Hepatocyte (in vitro differentiated cells): ENCODE measurements around the gene NR6A1. TPM values are rescaled to one million over a fixed set of nuclear protein-coding genes. Genes with fewer than 3 reads are reported as not detected.

ENCODE experiments used
- DNase-seq: peaks from one replicate; pipeline ENCODE4 v3.0.0-alpha.2; 2016; ENCODE audit warnings: low spot score
- H2AFZ ChIP-seq: fragments of 200-600 bp; sonication (generic); 2 replicates; pipeline ENCODE4 v1.6.0; 2016; ENCODE audit warnings: antibody characterized with exemption, mild to moderate bottlenecking
- H3K27ac ChIP-seq: fragments of 200-600 bp; sonication (generic); 2 replicates; pipeline ENCODE4 v1.5.1; 2016; ENCODE audit warnings: mild to moderate bottlenecking
- H3K27me3 ChIP-seq: fragments of 200-600 bp; sonication (generic); 2 replicates; pipeline ENCODE4 v1.6.1; 2016
- H3K36me3 ChIP-seq: fragments of 200-600 bp; sonication (generic); replicated peaks from 2 replicates; pipeline ENCODE4 v1.5.1; 2016; ENCODE audit warnings: low read depth; ENCODE audit not compliant: insufficient read depth
- H3K4me1 ChIP-seq: fragments of 200-600 bp; sonication (generic); 2 replicates; pipeline ENCODE4 v1.5.1; 2016; ENCODE audit warnings: mild to moderate bottlenecking, moderate library complexity; ENCODE audit not compliant: insufficient read depth
- H3K4me2 ChIP-seq: fragments of 200-600 bp; sonication (generic); 2 replicates; pipeline ENCODE4 v1.6.0; 2016
- H3K4me3 ChIP-seq: fragments of 200-600 bp; sonication (generic); 2 replicates; pipeline ENCODE4 v1.5.1; 2016; ENCODE audit warnings: mild to moderate bottlenecking
- H3K79me2 ChIP-seq: fragments of 200-600 bp; sonication (generic); 2 replicates; pipeline ENCODE4 v1.6.0; 2017; ENCODE audit warnings: mild to moderate bottlenecking
- H3K9me2 ChIP-seq: fragments of 200-600 bp; sonication (generic); replicated peaks from 2 replicates; pipeline ENCODE4 v1.6.0; 2017; ENCODE audit warnings: mild to moderate bottlenecking; ENCODE audit not compliant: insufficient read depth
- H3K9me3 ChIP-seq: fragments of 200-600 bp; sonication (generic); 2 replicates; pipeline ENCODE4 v1.5.1; 2016; ENCODE audit warnings: low read depth, mild to moderate bottlenecking
- H4K20me1 ChIP-seq: fragments of 200-600 bp; sonication (generic); 2 replicates; pipeline ENCODE4 v1.6.0; 2016; ENCODE audit warnings: mild to moderate bottlenecking; ENCODE audit not compliant: insufficient read depth, poor library complexity, severe bottlenecking
- CTCF ChIP-seq: fragments of 200-600 bp; sonication (generic); IDR thresholded peaks from 2 replicates; pipeline ENCODE4 v1.5.1; 2016; ENCODE audit warnings: antibody characterized with exemption, mild to moderate bottlenecking; ENCODE audit not compliant: poor library complexity
- EZH2 ChIP-seq: fragments of 200-600 bp; sonication (generic); IDR thresholded peaks from 2 replicates; pipeline ENCODE4 v1.6.1; 2016; ENCODE audit warnings: antibody characterized with exemption, mild to moderate bottlenecking, borderline replicate concordance
- EZH2phosphoT487 ChIP-seq: fragments of 200-600 bp; sonication (generic); IDR thresholded peaks from one replicate; pipeline ENCODE4 v1.6.1; 2018; ENCODE audit warnings: antibody characterized with exemption, mild to moderate bottlenecking, low read depth, moderate library complexity; ENCODE audit not compliant: unreplicated experiment, severe bottlenecking
- WGBS: methylation state at CpG from one replicate; pipeline ENCODE4 v1.1.6; 2016; ENCODE audit warnings: low lambda C conversion rate; ENCODE audit errors: missing lambda C conversion rate; 5-methylcytosine and 5-hydroxymethylcytosine counted together
- polyA plus RNA-seq: library from polyadenylated mRNA; unstranded; fragments of >200 nt; fragmentation: Nextera tagmentation; extraction: Ambion mirVana; gene quantifications from 2 replicates; pipeline ENCODE4 v1.2.1, GENCODE V29; 2016
- total RNA-seq: library from RNA; depleted of rRNA; stranded (reverse); fragments of >200 nt; gene quantifications from 2 replicates; pipeline ENCODE4 v1.2.3, GENCODE V29; 2014

NR6A1 gene
- total and polyA plus RNA-seq, 2 experiments from 2014 or later: 1.2 to 4.0 TPM

DNA sequence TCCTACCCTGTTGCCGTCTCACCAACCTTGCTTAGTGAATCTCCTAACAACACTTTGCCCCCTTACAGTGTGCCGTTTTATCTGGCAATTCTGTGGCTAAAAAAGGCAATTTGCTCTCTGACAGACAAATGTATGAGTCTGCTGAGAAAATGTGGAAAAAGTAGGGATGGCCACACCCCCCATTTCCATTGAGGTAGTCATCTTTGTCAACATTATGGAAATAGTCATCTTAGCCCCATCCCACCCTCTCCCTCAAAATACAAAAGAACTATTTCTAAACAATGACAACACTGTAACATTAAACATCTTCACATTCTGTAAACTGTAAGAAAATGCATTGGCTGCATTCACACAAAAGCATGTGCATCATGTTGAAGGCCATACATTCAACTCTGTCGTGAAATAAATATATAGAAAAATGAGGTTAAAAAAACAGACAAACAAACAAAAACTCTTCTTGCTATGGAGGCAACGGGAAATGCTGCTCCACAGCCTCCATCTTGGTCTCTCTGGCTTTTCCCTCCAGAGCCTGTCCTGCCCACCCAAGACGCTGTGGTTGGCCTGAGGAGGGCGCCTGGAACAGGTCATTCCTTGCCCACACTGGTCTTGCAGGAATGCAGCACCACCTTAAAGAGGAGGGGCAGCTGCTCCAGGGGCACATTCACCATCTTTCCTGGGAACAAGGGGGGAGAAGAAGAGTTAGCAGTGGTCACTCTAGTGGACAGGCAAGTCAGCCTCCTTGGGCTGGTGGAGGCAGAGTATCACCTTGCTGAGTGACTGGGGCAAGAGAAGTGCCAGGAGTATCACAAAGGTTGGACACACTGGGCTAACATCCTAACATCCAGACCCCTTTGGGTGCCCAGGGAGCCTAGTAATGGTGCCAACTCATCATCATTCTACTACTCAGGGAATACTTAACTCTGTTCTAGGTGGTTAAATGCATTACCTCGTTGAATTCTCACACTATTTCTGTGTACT lies 248.7 kb downstream of the NR6A1 start:
- WGBS: 89% methylated on average over 7 of the region's 7 CpGs

DNA sequence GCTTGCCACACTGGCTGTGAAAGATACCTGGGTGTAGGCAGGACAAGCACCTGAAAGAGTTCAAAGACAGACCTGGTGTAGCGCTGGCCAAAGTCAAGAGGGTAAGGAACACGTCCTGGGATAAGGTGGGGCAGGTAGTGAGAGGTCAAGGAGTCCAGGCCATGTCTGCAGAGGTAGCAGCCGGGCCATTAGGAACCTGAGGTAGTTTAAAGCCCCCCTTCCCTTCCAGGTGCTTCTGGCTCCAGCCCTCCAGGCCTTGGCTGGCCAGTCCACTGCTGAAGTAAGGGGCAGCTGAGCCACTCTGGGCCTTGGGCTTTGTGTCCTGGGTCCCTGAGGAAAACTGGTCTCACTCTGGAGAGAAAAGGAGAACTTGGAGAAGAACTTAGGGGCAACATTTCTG lies 250.0 kb downstream of the NR6A1 start:
- TF ChIP-seq EZH2phosphoT487: no peak
- TF ChIP-seq EZH2: no peak
- no peak for TF ChIP-seq CTCF
- Histone ChIP-seq H3K4me3 (no peak overlapping the region), H3K4me1 (peaks cover 8% of the 10 kb centered on the region), H3K9me2 (no peaks in the 10 kb centered on the region), H2AFZ (no peak overlapping the region), H4K20me1 (no peaks in the 10 kb centered on the region), H3K9me3 (no peaks in the 10 kb centered on the region), H3K27ac (peak overlapping the region; percentile 39), H3K36me3 (no peaks in the 10 kb centered on the region), H3K79me2 (no peaks in the 10 kb centered on the region), H3K27me3 (no peaks in the 10 kb centered on the region), H3K4me2 (no peak overlapping the region)
- no peak for DNase-seq
- 89% methylated on average over 3 of the region's 3 CpGs for WGBS

More for the DNA sequence above, 248.7 kb downstream of the NR6A1 start:
- no peak overlapping the region for H3K4me2 ChIP-seq
- no peaks in the 10 kb centered on the region for H3K79me2 ChIP-seq
- H3K4me1 ChIP-seq: peaks cover 8% of the 10 kb centered on the region
- H3K9me2 ChIP-seq: no peaks in the 10 kb centered on the region
- no peaks in the 10 kb centered on the region for H3K36me3 ChIP-seq
- no peak overlapping the region for H2AFZ ChIP-seq
- no peaks in the 10 kb centered on the region for H3K27me3 ChIP-seq
- DNase-seq: no peak
- no peaks in the 10 kb centered on the region for H3K9me3 ChIP-seq
- no peak overlapping the region for H3K4me3 ChIP-seq
- no peak overlapping the region for H3K27ac ChIP-seq
- TF ChIP-seq EZH2phosphoT487: no peak
- TF ChIP-seq EZH2: no peak
- TF ChIP-seq CTCF: no peak
- no peaks in the 10 kb centered on the region for H4K20me1 ChIP-seq

GRCh38 chr9:124520206-124520596 lies 250.9 kb downstream of the NR6A1 start:
- Histone ChIP-seq H3K27ac (peak overlapping the region; percentile 39), H3K4me3 (no peak overlapping the region), H3K79me2 (no peaks in the 10 kb centered on the region), H4K20me1 (no peaks in the 10 kb centered on the region), H3K9me2 (no peaks in the 10 kb centered on the region), H3K9me3 (no peaks in the 10 kb centered on the region), H3K4me2 (peak overlapping the region; percentile 39), H3K27me3 (no peaks in the 10 kb centered on the region), H3K4me1 (peaks cover 8% of the 10 kb centered on the region), H3K36me3 (no peaks in the 10 kb centered on the region), H2AFZ (no peak overlapping the region)
- DNase-seq: no peak
- 37% methylated on average over 7 of the region's 7 CpGs for WGBS
- no peak for TF ChIP-seq CTCF
- no peak for TF ChIP-seq EZH2
- no peak for TF ChIP-seq EZH2phosphoT487
